GM18505 (cell line): Measurements from ENCODE around the gene CXorf66.

Experiments
- ATAC-seq: cut with Tn5 transposase; IDR thresholded peaks from one replicate; pipeline ENCODE4 v1.9.1; 2021; ENCODE audit not compliant: unreplicated experiment
- POLR2A ChIP-seq: IDR thresholded peaks from 4 replicates; pipeline ENCODE4 v1.6.1; 2011; ENCODE audit warnings: borderline replicate concordance; ENCODE audit not compliant: insufficient read depth, insufficient read length; ENCODE audit errors: extremely low read depth

The CXorf66 gene

DNA sequence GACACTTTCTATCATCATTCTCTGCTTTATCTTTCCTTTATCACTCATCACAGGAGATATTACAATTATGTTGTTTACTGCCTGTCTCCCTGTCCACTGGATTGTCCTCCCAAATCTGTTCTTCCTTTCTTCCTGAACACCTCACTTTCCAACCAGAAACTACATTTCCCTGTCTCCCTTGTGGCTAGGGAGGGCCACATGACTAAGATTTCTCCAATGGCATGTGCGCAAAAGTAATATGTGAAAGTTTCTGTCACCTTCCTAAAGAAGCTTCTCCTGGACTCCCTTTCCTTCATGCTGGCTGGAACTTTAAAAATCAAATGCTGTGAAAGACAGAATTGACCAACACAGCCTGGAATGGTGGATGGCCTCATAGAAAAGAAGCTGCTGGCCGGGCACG lies 58.2 kb downstream of the CXorf66 start:
- TF ChIP-seq POLR2A: no peak

DNA sequence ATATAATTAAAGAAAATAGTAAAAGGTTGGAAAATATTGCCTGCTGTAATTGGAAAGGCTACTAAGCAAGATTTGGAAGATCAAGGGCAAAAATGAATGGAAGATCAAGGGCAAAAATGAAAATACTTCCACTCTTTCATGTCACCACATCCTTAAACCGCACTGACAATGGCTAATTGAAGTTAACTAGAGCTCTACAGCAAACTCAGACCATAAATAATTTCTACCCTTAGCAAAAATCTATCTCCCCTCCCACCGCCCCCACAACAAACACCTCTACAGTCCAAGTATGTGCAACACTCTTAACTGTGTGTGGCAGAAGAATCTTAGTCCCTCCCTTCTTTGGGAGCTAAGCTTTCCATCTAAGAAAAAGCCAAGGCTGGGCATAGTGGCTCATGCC lies 59.6 kb downstream of the CXorf66 start:
- no peak for TF ChIP-seq POLR2A
- ATAC-seq: no peak

More for the DNA sequence above, 58.2 kb downstream of the CXorf66 start:
- ATAC-seq: no peak
